Daoy (cell line): ENCODE data around the gene COL15A1. TPM values are rescaled to one million over a fixed set of nuclear protein-coding genes. Genes with fewer than 3 reads are reported as not detected.

Experiments used
- DNase-seq: peaks from one replicate; pipeline ENCODE4 v3.0.0-alpha.2; 2015; ENCODE audit warnings: low read depth
- total RNA-seq: library from RNA; depleted of rRNA; stranded (reverse); fragments of >200 nt; shearing (Covaris generic); gene quantifications from 2 replicates; pipeline ENCODE4 v1.2.3, GENCODE V29; 2014; rRNA removed

The COL15A1 gene
- total RNA-seq, 1 experiment from 2014 or later, result 0.74 TPM

DNA sequence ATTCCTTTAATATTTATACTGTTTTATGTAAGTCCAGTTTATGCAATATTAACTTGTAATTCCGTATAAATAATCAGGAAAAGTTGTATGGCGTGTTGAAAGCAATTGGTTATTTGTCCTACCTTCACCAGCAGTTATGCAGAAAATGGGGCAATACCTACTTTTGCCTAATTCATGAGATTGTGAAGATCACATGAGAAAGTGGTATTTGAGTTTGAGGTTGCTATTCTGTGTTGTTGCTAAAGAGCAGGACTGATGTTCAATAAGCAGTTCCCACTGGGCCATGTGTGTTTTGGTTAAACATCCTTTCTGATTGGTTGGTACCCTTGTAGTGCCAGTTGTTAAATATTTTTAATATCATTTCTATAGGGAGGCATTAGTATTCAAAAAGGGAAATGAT is 164.4 kb downstream of the COL15A1 start:
- no peak for DNase-seq

DNA sequence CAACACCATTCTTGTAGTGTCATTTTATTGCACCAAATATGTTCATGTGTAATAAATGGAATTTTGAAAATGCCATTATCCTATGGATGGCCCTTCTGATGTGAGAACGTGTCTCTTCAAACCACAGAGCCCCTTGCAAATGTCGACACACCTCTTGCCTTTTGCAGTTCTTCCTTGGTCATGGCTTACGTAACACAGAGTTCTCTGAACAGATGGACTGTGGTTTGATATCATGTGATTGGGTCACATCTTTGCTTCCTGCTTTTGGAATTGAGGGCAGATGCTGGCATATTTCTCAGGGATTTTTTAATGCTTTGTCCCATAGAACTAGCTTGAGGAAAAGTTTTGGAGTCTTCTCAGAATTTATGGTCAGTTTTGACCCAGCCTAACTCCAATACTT is 165.8 kb downstream of the COL15A1 start:
- DNase-seq, result no peak

DNA sequence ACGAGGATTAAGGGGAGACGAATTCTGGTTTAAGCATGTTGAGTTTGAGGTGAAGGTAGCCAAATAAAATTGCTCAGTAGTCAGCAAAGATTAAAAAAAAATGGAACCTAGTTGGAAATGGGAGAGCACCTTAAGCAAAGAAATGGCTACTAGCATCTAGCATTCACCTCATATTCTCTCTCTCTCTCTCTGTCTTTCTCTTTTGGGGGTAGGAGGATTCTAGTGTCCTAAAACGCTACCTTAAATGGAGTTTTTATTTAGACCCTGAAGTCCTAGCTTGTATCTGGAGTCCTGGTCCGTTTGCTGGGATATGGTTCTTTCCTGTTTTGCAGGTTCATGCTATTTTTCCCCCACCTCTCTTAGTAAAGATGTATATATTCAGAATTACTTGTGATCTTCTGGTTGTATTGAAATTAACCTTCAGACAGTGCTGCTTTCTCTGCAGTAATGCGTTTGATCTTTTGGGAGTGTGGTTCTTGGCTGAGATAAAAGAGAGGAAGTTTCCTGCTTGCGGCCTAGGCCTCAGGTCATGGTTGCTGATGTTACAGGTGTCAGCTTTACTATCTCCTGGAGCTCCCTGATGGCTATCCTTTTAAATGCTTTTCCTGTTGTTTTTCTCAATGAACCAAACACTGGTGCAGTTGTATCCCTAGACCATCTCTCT is 169.2 kb downstream of the COL15A1 start:
- DNase-seq, result no peak

DNA sequence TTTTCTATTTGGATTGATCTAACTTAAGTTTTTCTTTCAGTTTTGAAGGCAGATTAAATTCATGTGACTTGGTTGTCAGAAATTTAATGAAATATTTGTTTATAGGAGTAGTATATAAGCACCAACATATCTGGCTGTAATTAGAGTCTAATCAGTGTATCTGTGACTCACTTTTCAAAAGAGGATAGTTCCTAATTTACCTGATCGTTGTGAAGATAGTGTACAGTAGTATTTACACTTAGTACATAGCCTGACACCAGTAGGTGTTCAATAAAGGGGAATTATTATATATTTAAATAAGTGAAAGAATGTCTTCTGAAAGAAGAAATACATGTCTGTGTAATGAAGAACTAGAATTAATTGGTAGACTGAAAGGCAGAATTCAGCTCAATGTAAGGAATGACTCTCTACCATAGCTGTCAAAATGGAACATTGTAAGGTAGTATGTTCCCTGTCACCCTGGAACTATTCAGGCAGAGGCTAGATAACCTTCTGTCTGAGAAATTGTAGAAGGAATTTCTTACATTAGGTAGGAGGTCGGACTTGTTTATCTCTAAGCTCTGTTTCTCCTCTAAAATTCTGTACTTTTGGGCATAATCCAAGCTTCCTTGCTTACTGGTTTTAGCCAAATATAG is 169.8 kb downstream of the COL15A1 start:
- DNase-seq, result no peak

DNA sequence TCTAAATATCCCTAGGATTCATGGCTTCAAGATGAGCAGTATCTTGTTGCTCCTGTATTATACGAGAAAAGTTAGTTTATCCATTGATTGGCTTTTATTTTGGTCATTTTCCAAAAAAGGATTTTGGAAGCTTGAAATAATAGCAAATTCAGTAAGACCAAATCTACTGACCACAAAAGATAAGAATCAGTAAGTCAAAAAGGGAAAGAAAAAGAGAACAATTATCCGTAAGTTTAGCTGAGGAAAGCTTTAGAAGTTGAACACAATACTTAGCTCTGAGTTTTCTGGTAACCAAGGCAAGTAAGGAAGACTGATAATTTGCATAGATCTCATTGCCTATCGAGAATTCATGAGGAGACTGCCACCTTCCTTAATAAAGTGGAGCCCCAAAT is 170.3 kb downstream of the COL15A1 start:
- no peak for DNase-seq

DNA sequence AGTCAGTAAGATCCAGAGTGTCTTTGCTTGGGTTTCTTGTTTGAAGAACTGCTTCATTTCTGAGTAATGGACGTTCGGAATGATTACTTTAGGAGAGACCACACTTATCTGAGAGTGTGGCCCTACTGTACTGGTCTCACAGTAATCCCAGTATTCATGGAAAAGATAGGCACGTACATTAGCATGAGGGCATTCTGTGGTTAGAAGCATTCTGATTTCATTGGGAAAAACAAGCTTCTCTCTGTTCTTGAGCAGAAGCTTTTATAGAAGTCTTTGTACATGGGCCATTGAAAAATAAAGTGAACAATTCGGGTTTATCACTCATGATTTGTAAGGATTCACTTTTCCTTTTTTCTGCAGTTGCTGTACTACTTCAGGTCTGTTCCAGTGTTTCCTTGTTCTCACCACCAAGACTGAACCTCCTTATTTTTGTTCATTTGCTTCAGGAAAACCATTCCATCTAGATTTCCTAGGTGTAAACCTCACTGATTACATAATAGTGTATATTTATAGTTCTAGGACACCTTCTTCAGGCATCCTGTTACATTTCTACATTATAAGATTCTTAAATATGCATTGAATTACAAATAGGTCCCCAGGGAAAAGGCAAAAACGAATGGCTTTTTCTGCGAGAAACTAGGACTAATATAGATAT is 171.3 kb downstream of the COL15A1 start:
- DNase-seq, result no peak

DNA sequence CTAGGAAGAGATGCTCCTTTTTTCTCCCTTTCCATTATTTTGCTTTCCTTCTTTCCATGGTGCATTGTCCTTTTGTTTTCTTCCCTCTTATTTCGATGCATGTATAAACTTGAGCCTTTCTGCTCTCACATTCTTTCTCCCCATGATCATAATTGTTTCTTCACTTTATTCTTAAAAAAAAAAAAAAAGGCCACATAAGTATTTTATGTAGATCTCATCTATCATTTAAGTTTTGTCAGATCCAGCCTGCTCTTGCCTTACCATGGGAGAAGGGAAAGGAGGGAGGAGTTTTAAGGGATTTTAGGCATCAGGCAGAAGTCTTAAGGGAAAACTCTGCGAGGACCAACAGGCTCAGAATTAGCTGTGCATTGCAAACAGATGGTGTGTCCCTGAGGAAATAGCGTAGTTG is 172.3 kb downstream of the COL15A1 start:
- no peak for DNase-seq

DNA sequence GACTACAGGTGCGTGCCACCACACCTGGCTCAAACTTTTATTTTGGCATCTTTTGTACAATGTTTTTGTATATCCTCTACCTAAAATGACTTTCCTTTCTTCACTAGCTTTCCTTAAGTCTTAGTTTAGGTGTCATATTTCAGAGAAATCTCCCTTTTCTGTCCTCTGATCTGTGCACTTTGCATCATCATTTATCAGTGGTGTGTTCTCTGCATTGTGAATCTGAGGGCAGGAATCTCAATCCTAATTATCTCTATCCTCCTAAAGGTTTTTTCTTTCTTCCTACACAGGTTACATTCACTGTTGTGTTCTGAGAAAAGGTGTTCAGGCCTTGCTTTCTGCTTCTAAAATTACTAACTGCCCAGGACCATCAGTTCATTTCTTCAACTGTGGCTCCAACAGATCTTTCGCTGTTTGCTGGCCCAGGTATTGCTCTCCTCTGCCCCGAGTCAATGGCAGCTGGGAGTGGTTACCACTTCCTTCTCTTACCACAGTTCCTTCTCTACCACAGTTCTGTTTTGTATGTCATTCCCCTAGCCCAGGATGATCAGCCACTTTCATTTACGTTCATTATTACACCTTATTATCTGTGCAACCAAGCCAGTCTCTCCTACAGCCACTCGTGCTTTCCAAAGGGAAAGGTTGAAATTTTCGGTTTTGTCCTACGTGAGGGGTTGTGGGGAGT is 175.2 kb downstream of the COL15A1 start:
- DNase-seq, result no peak

DNA sequence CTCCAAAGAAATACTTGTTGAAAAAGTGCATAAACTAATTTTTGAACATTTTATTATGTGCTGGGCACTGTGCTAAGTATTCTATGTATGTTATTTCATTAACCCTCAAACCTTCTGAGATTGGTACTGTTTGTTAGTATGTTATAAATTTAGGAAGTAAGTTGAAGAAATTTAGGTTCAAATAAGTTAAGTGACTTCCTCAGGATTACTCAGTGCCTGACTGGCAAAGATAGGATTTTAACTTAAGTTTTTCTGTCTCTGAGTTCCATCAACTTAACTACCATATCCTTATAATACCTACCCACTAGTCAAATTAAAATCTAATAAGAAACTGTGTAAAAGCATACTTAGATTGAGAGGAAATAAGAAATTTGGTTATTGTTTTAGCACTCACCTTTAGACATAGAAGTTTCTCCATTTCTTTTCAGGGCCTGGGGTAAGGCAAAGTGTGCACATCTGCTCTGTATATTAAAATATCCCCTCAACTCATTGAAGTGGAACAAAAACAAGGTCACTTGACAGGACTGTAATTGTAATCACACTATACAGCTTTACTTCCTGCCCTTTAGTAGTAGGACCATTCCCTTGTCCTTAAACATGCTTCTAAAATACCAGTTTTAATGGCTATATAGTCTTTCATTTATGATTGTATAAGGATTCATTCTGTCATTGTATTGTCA is 176.4 kb downstream of the COL15A1 start:
- no peak for DNase-seq

Other genes with a start within 250 kb of the COL15A1 start
- 0.74 and 1.5 TPM in 2 replicates for gene GABBR2, start 235.0 kb upstream of the COL15A1 start, total RNA-seq
- 10.3 and 28.6 TPM in 2 replicates for gene ANKS6, start 147.4 kb upstream of the COL15A1 start, total RNA-seq
- 5.3 TPM in 2 replicates for gene GALNT12, start 136.2 kb upstream of the COL15A1 start, total RNA-seq
- gene TGFBR1, start 161.2 kb downstream of the COL15A1 start, total RNA-seq, result 44.7 and 53.5 TPM in 2 replicates